PC-9 (cell line): ENCODE results near the gene SMIM29.

Experiments
- EZH2 ChIP-seq: fragments of 200-600 bp; sonication (generic); IDR thresholded peaks from 2 replicates; pipeline ENCODE4 v1.8.0; 2017; ENCODE audit warnings: antibody characterized with exemption, low read depth
- TF ChIP-seq, protein P1 (sequence below): fragments of 200-600 bp; sonication (generic); conservative IDR thresholded peaks from 2 replicates; pipeline ENCODE4 v1.6.1; 2017; ENCODE audit warnings: mixed run types, antibody characterized with exemption, mild to moderate bottlenecking, moderate library complexity

DNA sequence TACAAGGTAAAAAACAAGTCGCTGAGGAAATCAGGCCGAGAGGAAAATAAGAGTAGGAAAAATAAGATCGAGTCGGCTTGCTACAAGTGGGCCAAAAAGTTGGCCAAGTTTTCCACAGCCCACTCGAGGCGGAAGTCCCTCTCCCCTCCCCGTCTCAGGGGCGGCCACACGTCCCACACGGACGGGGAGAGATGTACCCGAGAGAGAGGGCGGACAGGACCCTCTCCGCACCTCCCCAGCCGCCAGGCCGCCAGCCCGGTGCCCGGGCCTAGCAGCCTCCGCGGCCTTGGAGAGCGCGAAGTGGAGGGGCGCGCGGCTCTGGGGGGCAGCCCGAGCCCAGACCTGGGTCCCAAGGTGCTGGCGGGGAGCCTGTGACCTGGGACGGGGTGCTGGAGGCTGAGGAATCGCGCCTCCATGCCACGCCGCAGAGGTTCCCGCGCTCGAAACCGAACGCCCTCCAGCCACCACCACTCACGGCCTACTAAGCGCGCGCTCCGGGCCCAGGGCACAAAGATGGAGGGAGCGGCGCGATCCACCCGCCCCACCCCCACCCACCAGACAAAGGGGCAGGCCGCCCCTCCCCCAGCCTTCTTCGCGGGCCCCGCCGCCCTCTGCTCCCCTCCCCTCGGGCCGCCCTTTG, 14.0 kb downstream of the SMIM29 start:
- TF ChIP-seq, protein P1, sequence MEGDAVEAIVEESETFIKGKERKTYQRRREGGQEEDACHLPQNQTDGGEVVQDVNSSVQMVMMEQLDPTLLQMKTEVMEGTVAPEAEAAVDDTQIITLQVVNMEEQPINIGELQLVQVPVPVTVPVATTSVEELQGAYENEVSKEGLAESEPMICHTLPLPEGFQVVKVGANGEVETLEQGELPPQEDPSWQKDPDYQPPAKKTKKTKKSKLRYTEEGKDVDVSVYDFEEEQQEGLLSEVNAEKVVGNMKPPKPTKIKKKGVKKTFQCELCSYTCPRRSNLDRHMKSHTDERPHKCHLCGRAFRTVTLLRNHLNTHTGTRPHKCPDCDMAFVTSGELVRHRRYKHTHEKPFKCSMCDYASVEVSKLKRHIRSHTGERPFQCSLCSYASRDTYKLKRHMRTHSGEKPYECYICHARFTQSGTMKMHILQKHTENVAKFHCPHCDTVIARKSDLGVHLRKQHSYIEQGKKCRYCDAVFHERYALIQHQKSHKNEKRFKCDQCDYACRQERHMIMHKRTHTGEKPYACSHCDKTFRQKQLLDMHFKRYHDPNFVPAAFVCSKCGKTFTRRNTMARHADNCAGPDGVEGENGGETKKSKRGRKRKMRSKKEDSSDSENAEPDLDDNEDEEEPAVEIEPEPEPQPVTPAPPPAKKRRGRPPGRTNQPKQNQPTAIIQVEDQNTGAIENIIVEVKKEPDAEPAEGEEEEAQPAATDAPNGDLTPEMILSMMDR = no peak
- no peak for TF ChIP-seq EZH2
